HCT116 (cell line): ENCODE data around the gene HNRNPAB. TPM values are rescaled to one million over a fixed set of nuclear protein-coding genes. Genes with fewer than 3 reads are reported as not detected.

ENCODE experiments used
- ATAC-seq: fragments of 200-7000 bp; cut with Tn5 transposase; 2 replicates; pipeline ENCODE4 v1.9.1; 2020; ENCODE audit warnings: mild to moderate bottlenecking, moderate library complexity
- BruUV-seq: library from RNA; stranded (reverse); fragments of 400-500 nt; replicated peaks from 2 replicates; lab custom pipeline; 2021; lab: Mats Ljungman, UMichigan
- CTCF ChIA-PET: fragments of 300-600 bp; sonication (Branson Sonifier 250); formaldehyde crosslinking; loops from one replicate; lab custom pipeline; 2021; ENCODE audit warnings: antibody characterized with exemption; lab: Charles Lee
- POLR2A ChIA-PET: fragments of 300-600, 350-600 bp; sonication (Branson Sonifier 250); formaldehyde crosslinking; loops from one replicate; lab custom pipeline; 2021; ENCODE audit warnings: antibody characterized with exemption; lab: Charles Lee
- RAD21 ChIA-PET, 2 experiments: fragments of 300-600 bp; sonication (Branson Sonifier 250); formaldehyde crosslinking; loops; one replicate each; lab custom pipeline; 2023; ENCODE audit warnings: low total read pairs in 2 of 2; ENCODE audit not compliant: uncharacterized antibody in 2 of 2, unreplicated experiment in 2 of 2, low non-redundant PET in 1 of 2; lab: Charles Lee
- DNase-seq: peaks from one replicate; pipeline ENCODE4 v3.0.0-alpha.2; 2010; ENCODE audit warnings: low read depth, low spot score
- H2AFZ ChIP-seq: fragments of 200-600 bp; shearing (Covaris generic), sonication (generic); 2 replicates; pipeline ENCODE4 v1.6.1; 2017; ENCODE audit warnings: low read depth, mixed run types, mixed read lengths, antibody characterized with exemption, low read length; ENCODE audit not compliant: poor library complexity, severe bottlenecking
- H3K27ac ChIP-seq: 2 replicates; pipeline ENCODE4 v1.5.1; 2012; ENCODE audit warnings: low read depth, low read length
- H3K27me3 ChIP-seq: fragments of 200-600 bp; sonication (generic); 2 replicates; pipeline ENCODE4 v1.6.1; 2016; ENCODE audit warnings: mixed run types, low read length, mixed read lengths; ENCODE audit not compliant: insufficient read depth
- H3K36me3 ChIP-seq, 2 experiments: fragments of 200-500 bp in 1 of 2; fragments of 200-600 bp in 1 of 2; sonication (Bioruptor generic) in 1 of 2; sonication (generic) in 1 of 2; 2 replicates each; pipeline versions ENCODE4 v1.5.1 to v1.6.1; 2014 to 2016; ENCODE audit warnings: low read length in 2 of 2, inconsistent platforms in 1 of 2, mixed read lengths in 1 of 2, mixed run types in 1 of 2; ENCODE audit not compliant: insufficient read depth in 2 of 2, control insufficient read depth in 1 of 2
- H3K4me1 ChIP-seq, 2 experiments: fragments of 200-600 bp in 1 of 2; sonication (generic) in 1 of 2; 2 replicates each; pipeline versions ENCODE4 v1.5.1 to v1.6.1; 2012 to 2017; ENCODE audit warnings: low read length in 2 of 2, inconsistent platforms in 1 of 2, mild to moderate bottlenecking in 1 of 2, mixed read lengths in 1 of 2, mixed run types in 1 of 2, moderate library complexity in 1 of 2; ENCODE audit not compliant: insufficient read depth in 2 of 2, control insufficient read depth in 1 of 2
- H3K4me2 ChIP-seq: fragments of 200-600 bp; sonication (generic); 2 replicates; pipeline ENCODE4 v1.6.1; 2017; ENCODE audit warnings: mixed run types, low read length, mixed read lengths
- H3K4me3 ChIP-seq, 2 experiments: fragments of 200-600 bp in 1 of 2; sonication (generic) in 1 of 2; replicated peaks in 1 of 2; 2 replicates each; pipeline ENCODE4 v1.5.1; 2011 to 2016; ENCODE audit warnings: low read length in 2 of 2, control low read depth in 1 of 2, low read depth in 1 of 2, mild to moderate bottlenecking in 1 of 2, mixed read lengths in 1 of 2, mixed run types in 1 of 2
- H3K79me2 ChIP-seq: fragments of 200-600 bp; sonication (generic); 2 replicates; pipeline ENCODE4 v1.6.1; 2017; ENCODE audit warnings: mild to moderate bottlenecking, mixed run types, low read length, moderate library complexity, mixed read lengths; ENCODE audit not compliant: insufficient read depth
- H3K9ac ChIP-seq: fragments of 200-600 bp; sonication (generic); 2 replicates; pipeline ENCODE4 v1.6.1; 2016; ENCODE audit warnings: low read length, mixed read lengths
- H3K9me2 ChIP-seq: fragments of 200-600 bp; sonication (generic), shearing (Covaris generic); 2 replicates; pipeline ENCODE4 v1.6.1; 2017; ENCODE audit warnings: mixed run types, mild to moderate bottlenecking, moderate library complexity; ENCODE audit not compliant: insufficient read depth
- H3K9me3 ChIP-seq, 2 experiments: fragments of 200-500 bp in 1 of 2; fragments of 200-600 bp in 1 of 2; sonication (Bioruptor generic) in 1 of 2; sonication (generic) in 1 of 2; 2 replicates each; pipeline ENCODE4 v1.6.1; 2014 to 2017; ENCODE audit warnings: low read length in 2 of 2, mixed read lengths in 2 of 2, inconsistent platforms in 1 of 2, low read depth in 1 of 2, mild to moderate bottlenecking in 1 of 2, mixed run types in 1 of 2, moderate library complexity in 1 of 2; ENCODE audit not compliant: control insufficient read depth in 1 of 2, insufficient read depth in 1 of 2
- H4K20me1 ChIP-seq: fragments of 200-600 bp; sonication (generic), shearing (Covaris generic); 2 replicates; pipeline ENCODE4 v1.6.1; 2017; ENCODE audit warnings: mixed run types, mild to moderate bottlenecking, moderate library complexity; ENCODE audit not compliant: insufficient read depth
- CBX3 ChIP-seq: IDR thresholded peaks from 2 replicates; pipeline ENCODE4 v1.6.1; 2012; ENCODE audit warnings: low read depth
- CEBPB ChIP-seq: IDR thresholded peaks from 2 replicates; pipeline ENCODE4 v1.6.1; 2012; ENCODE audit warnings: low read depth
- EGR1 ChIP-seq: IDR thresholded peaks from 2 replicates; pipeline ENCODE4 v1.6.1; 2012; ENCODE audit warnings: low read depth
- ELF1 ChIP-seq: IDR thresholded peaks from 2 replicates; pipeline ENCODE4 v1.6.1; 2012; ENCODE audit warnings: low read depth, borderline replicate concordance
- EZH2 ChIP-seq: fragments of 200-600 bp; sonication (generic); IDR thresholded peaks from 2 replicates; pipeline ENCODE4 v1.6.1; 2017; ENCODE audit warnings: antibody characterized with exemption, mixed run types
- EZH2phosphoT487 ChIP-seq: fragments of 200-600 bp; IDR thresholded peaks from 2 replicates; pipeline ENCODE4 v1.6.1; 2018; ENCODE audit warnings: antibody characterized with exemption, borderline replicate concordance
- FOSL1 ChIP-seq: IDR thresholded peaks from 2 replicates; pipeline ENCODE4 v1.6.1; 2012; ENCODE audit warnings: low read depth
- JUND ChIP-seq: IDR thresholded peaks from 2 replicates; pipeline ENCODE4 v1.6.1; 2012
- POLR2AphosphoS5 ChIP-seq: IDR thresholded peaks from 2 replicates; pipeline ENCODE4 v1.6.1; 2011; ENCODE audit warnings: mild to moderate bottlenecking, low read depth, low read length, moderate library complexity
- RAD21 ChIP-seq: IDR thresholded peaks from 2 replicates; pipeline ENCODE4 v1.6.1; 2012; ENCODE audit warnings: low read depth, mild to moderate bottlenecking
- SIN3A ChIP-seq: IDR thresholded peaks from 2 replicates; pipeline ENCODE4 v1.6.1; 2012; ENCODE audit warnings: low read depth
- SP1 ChIP-seq: IDR thresholded peaks from 2 replicates; pipeline ENCODE4 v1.6.1; 2012; ENCODE audit warnings: low read depth
- SRF ChIP-seq: IDR thresholded peaks from 2 replicates; pipeline ENCODE4 v1.6.1; 2012; ENCODE audit warnings: low read depth
- YY1 ChIP-seq: IDR thresholded peaks from 2 replicates; pipeline ENCODE4 v1.6.1; 2011; ENCODE audit warnings: low read length, low read depth, moderate library complexity, mild to moderate bottlenecking; ENCODE audit not compliant: insufficient replicate concordance; ENCODE audit errors: extremely low read depth
- intact Hi-C: fragments of 100-400 bp; cut with micrococcal nuclease; formaldehyde crosslinking; loops from 2 replicates; pipeline ENCODE4 v1.10.0; 2022
- total RNA-seq: library from RNA; stranded (reverse); gene quantifications from one replicate; pipeline ENCODE4 v1.2.1, GENCODE V29; 2021; ENCODE audit not compliant: unreplicated experiment
- TF ChIP-seq, protein P1 (sequence below): IDR thresholded peaks from 2 replicates; pipeline ENCODE4 v1.6.1; 2012
- TF ChIP-seq, protein P2 (sequence below): IDR thresholded peaks from 2 replicates; pipeline ENCODE4 v1.6.1; 2012
- TF ChIP-seq, protein P3 (sequence below): IDR thresholded peaks from 2 replicates; pipeline ENCODE4 v1.6.1; 2012; ENCODE audit warnings: low read depth
- TF ChIP-seq, protein P4 (sequence below): IDR thresholded peaks from 2 replicates; pipeline ENCODE4 v1.6.1; 2011; ENCODE audit warnings: mild to moderate bottlenecking, low read length, moderate library complexity; ENCODE audit not compliant: insufficient replicate concordance; ENCODE audit errors: extremely low read depth
- TF ChIP-seq, protein P5 (sequence below), 3 experiments: fragments of 200-600 bp in 1 of 3; sonication (generic) in 1 of 3; IDR thresholded peaks in 2 of 3; conservative IDR thresholded peaks in 1 of 3; 2 replicates each; pipeline ENCODE4 v1.5.1; 2012 to 2017; ENCODE audit warnings: low read depth in 2 of 3, low read length in 2 of 3, antibody characterized with exemption in 1 of 3, borderline replicate concordance in 1 of 3, control low read depth in 1 of 3, mild to moderate bottlenecking in 1 of 3, mixed read lengths in 1 of 3, mixed run types in 1 of 3, moderate library complexity in 1 of 3; ENCODE audit not compliant: insufficient read depth in 1 of 3

HNRNPAB gene
- total RNA-seq, 1 experiment from 2014 or later: 273 TPM

DNA sequence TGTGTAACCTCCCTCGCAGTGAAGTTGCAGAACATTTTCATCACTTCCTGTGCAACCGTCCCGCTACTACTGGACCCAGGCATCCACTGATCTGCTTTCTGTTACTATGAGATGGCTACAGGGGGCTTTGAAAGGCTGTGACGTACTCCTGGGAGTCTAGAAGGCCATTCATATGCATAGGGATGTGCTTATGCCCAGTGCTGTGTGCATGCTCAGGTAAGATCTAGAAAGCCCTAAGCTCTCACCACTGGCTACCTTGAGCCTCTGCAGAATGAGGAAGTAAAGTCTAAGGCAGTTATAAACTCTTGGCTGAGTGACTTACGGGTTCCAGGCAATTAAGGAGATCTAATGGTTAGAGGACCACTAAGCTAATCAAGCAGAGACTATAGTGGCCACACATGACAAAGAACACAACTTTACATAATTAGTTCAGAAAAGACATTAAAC is 11.8 kb downstream of the HNRNPAB start:
- no peak overlapping the region for H3K4me2 ChIP-seq
- peaks cover 3 to 14% of the 10 kb centered on the region in 2 experiments; a peak in 3 of 4 replicates for H3K4me1 ChIP-seq
- no peaks in the 10 kb centered on the region for H3K27me3 ChIP-seq
- ChIA-PET RAD21 (no interaction called here), POLR2A (no interaction called here), CTCF (interaction anchor here (1.9 kb wide), 1 partner anchor 19 kb away, joined by 4 read pairs; no protein-coding TSS in a partner anchor)
- no TSS peak for BruUV-seq
- H3K9me3 ChIP-seq: no peaks in the 10 kb centered on the region
- ATAC-seq (no peak), DNase-seq (no peak)
- no peak overlapping the region for H3K27ac ChIP-seq
- peaks cover 6% of the 10 kb centered on the region; the same call in 1 of the 2 replicates for H4K20me1 ChIP-seq
- no peak overlapping the region for H2AFZ ChIP-seq
- no peaks in the 10 kb centered on the region for H3K9me2 ChIP-seq
- H3K4me3 ChIP-seq: no peak overlapping the region
- no peak overlapping the region for H3K9ac ChIP-seq
- peaks cover 15% of the 10 kb centered on the region; the same call in 1 of the 2 replicates for H3K79me2 ChIP-seq
- peaks cover 29 to 48% of the 10 kb centered on the region in 2 experiments; a peak in 3 of 4 replicates for H3K36me3 ChIP-seq
- intact Hi-C loops: no loop called here
- TF ChIP-seq CBX3 (no peak), JUND (no peak), EGR1 (no peak), EZH2 (no peak), RAD21 (no peak), POLR2AphosphoS5 (no peak), SP1 (no peak), CEBPB (no peak), ELF1 (no peak), SIN3A (no peak), EZH2phosphoT487 (no peak), YY1 (no peak), SRF (no peak), FOSL1 (no peak)
- TF ChIP-seq, protein P1, sequence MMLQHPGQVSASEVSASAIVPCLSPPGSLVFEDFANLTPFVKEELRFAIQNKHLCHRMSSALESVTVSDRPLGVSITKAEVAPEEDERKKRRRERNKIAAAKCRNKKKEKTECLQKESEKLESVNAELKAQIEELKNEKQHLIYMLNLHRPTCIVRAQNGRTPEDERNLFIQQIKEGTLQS: no peak
- TF ChIP-seq, protein P2, sequence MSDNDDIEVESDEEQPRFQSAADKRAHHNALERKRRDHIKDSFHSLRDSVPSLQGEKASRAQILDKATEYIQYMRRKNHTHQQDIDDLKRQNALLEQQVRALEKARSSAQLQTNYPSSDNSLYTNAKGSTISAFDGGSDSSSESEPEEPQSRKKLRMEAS: no peak
- TF ChIP-seq, protein P3, sequence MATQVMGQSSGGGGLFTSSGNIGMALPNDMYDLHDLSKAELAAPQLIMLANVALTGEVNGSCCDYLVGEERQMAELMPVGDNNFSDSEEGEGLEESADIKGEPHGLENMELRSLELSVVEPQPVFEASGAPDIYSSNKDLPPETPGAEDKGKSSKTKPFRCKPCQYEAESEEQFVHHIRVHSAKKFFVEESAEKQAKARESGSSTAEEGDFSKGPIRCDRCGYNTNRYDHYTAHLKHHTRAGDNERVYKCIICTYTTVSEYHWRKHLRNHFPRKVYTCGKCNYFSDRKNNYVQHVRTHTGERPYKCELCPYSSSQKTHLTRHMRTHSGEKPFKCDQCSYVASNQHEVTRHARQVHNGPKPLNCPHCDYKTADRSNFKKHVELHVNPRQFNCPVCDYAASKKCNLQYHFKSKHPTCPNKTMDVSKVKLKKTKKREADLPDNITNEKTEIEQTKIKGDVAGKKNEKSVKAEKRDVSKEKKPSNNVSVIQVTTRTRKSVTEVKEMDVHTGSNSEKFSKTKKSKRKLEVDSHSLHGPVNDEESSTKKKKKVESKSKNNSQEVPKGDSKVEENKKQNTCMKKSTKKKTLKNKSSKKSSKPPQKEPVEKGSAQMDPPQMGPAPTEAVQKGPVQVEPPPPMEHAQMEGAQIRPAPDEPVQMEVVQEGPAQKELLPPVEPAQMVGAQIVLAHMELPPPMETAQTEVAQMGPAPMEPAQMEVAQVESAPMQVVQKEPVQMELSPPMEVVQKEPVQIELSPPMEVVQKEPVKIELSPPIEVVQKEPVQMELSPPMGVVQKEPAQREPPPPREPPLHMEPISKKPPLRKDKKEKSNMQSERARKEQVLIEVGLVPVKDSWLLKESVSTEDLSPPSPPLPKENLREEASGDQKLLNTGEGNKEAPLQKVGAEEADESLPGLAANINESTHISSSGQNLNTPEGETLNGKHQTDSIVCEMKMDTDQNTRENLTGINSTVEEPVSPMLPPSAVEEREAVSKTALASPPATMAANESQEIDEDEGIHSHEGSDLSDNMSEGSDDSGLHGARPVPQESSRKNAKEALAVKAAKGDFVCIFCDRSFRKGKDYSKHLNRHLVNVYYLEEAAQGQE: no peak
- TF ChIP-seq, protein P4, sequence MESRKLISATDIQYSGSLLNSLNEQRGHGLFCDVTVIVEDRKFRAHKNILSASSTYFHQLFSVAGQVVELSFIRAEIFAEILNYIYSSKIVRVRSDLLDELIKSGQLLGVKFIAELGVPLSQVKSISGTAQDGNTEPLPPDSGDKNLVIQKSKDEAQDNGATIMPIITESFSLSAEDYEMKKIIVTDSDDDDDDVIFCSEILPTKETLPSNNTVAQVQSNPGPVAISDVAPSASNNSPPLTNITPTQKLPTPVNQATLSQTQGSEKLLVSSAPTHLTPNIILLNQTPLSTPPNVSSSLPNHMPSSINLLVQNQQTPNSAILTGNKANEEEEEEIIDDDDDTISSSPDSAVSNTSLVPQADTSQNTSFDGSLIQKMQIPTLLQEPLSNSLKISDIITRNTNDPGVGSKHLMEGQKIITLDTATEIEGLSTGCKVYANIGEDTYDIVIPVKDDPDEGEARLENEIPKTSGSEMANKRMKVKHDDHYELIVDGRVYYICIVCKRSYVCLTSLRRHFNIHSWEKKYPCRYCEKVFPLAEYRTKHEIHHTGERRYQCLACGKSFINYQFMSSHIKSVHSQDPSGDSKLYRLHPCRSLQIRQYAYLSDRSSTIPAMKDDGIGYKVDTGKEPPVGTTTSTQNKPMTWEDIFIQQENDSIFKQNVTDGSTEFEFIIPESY: no peak
- TF ChIP-seq, protein P5, sequence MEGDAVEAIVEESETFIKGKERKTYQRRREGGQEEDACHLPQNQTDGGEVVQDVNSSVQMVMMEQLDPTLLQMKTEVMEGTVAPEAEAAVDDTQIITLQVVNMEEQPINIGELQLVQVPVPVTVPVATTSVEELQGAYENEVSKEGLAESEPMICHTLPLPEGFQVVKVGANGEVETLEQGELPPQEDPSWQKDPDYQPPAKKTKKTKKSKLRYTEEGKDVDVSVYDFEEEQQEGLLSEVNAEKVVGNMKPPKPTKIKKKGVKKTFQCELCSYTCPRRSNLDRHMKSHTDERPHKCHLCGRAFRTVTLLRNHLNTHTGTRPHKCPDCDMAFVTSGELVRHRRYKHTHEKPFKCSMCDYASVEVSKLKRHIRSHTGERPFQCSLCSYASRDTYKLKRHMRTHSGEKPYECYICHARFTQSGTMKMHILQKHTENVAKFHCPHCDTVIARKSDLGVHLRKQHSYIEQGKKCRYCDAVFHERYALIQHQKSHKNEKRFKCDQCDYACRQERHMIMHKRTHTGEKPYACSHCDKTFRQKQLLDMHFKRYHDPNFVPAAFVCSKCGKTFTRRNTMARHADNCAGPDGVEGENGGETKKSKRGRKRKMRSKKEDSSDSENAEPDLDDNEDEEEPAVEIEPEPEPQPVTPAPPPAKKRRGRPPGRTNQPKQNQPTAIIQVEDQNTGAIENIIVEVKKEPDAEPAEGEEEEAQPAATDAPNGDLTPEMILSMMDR (IDR thresholded peaks at IDR 0.05 in 2 of 3, conservative IDR thresholded peaks at IDR 0.05 in 1 of 3; ENCODE audit: borderline replicate concordance in 1 of 3, insufficient read depth in 1 of 3, low read depth in 2 of 3, low read length in 2 of 3): no peak
